Lung (tissue), 12 donors: ENCODE data around the gene BRD4. TPM values are rescaled to one million over a fixed set of nuclear protein-coding genes. Genes with fewer than 3 reads are reported as not detected.

ENCODE experiments used
- ATAC-seq: fragments of 200-7000 bp; cut with Tn5 transposase; one replicate; pipeline ENCODE4 v1.9.1; 2020; ENCODE audit warnings: moderate number of reproducible peaks; ENCODE audit not compliant: insufficient read depth, low FRiP score
- DNase-seq, 3 donors: peaks; one replicate each; pipeline ENCODE4 v3.0.0-alpha.2; 2013 to 2017
- H3K27ac ChIP-seq, 2 donors: one replicate each; pipeline ENCODE4 v1.5.1; 2013; ENCODE audit warnings: mild to moderate bottlenecking in 2 of 2, moderate library complexity in 2 of 2, control low read depth in 1 of 2, inconsistent platforms in 1 of 2, low read depth in 1 of 2, low read length in 1 of 2
- H3K27me3 ChIP-seq, 3 donors: one replicate each; pipeline ENCODE4 v1.5.1; 2013; ENCODE audit warnings: low read length in 2 of 3; ENCODE audit not compliant: control insufficient read depth in 3 of 3, insufficient read depth in 3 of 3
- H3K36me3 ChIP-seq, 4 donors: one replicate each; pipeline ENCODE4 v1.5.1; 2013; ENCODE audit warnings: low read length in 4 of 4, mild to moderate bottlenecking in 1 of 4, moderate library complexity in 1 of 4; ENCODE audit not compliant: control insufficient read depth in 4 of 4, insufficient read depth in 4 of 4
- H3K4me1 ChIP-seq, 5 donors: one replicate each; pipeline ENCODE4 v1.5.1; 2013; ENCODE audit warnings: low read length in 5 of 5, mild to moderate bottlenecking in 2 of 5, moderate library complexity in 1 of 5; ENCODE audit not compliant: control insufficient read depth in 5 of 5, insufficient read depth in 5 of 5
- H3K4me3 ChIP-seq: one replicate; pipeline ENCODE4 v1.5.1; 2013; ENCODE audit warnings: mild to moderate bottlenecking, control low read depth, moderate library complexity
- H3K9ac ChIP-seq, 2 donors: one replicate each; pipeline ENCODE4 v1.5.1; 2013; ENCODE audit warnings: low read length in 2 of 2, control low read depth in 1 of 2; ENCODE audit not compliant: insufficient read depth in 1 of 2
- H3K9me3 ChIP-seq, 4 donors: one replicate each; pipeline ENCODE4 v1.5.1; 2013; ENCODE audit warnings: low read length in 3 of 4, mild to moderate bottlenecking in 1 of 4, moderate library complexity in 1 of 4; ENCODE audit not compliant: control insufficient read depth in 4 of 4, insufficient read depth in 3 of 4
- CTCF ChIP-seq: IDR thresholded peaks from 2 replicates; pipeline ENCODE4 v1.5.1; 2012; ENCODE audit warnings: mild to moderate bottlenecking; ENCODE audit errors: control extremely low read depth, extremely low read depth
- WGBS, 2 donors: extraction: QIAGEN DNeasy Blood & Tissue Kit; methylation state at CpG; one replicate each; pipeline ENCODE4 v1.1.7; 2013; 5-methylcytosine and 5-hydroxymethylcytosine counted together
- polyA plus RNA-seq, 2 donors: library from polyadenylated mRNA; stranded (reverse); fragments of 200-250 nt; gene quantifications; one replicate each; pipeline ENCODE4 v1.2.1, GENCODE V29; 2013
- total RNA-seq, 2 donors: library from RNA; depleted of rRNA in 1 of 2; stranded (reverse); fragments of >200 nt in 1 of 2; gene quantifications; one replicate each; pipeline ENCODE4 v1.2.1, GENCODE V29; 2014 to 2021
- donor health status: control.
- donor health status: control.
- donor health status: Bipolar disorder and iron deficiency.
- donor health status: healthy.
- donor health status: DM: yes; HTN: yes; CAD: no.

Gene BRD4
- total and polyA plus RNA-seq, 4 donors, result 23.2 to 89.0 (median 37.7) TPM

DNA sequence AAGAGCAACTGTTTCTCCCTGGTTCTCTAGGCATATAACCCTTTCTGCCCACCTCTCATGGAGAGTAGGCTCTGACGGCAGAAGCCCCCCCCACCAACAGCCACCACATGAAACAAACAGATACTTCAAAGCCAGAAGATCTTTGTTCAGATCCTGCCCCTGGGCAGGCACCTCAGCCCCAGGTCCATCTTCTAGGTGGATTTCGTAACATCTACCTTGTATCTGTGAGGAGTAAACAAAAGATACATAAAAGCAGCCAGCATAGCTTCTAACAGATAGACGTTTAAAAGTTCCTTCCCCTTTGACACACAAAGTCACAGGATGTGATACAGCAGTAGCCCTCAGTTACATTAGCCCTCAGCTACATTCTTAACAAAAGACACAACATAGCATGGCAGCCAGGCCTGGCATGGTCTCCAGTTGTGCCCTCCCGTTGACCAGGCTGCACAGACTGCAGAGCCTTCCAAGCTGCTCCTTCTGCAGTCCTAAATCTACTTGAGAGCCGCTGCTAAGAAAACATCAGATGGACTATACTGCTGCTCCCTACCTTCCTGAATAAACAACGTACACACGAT, 35.4 kb downstream of the BRD4 start:
- H3K9ac ChIP-seq, result no peak overlapping the region
- no peak overlapping the region for H3K4me3 ChIP-seq
- no peak for TF ChIP-seq CTCF
- DNase-seq (no peak), ATAC-seq (no peak)
- peak overlapping the region in 1 of 2 donors; percentile 76 for H3K27ac ChIP-seq
- 30 to 40% methylated on average over 7 of the region's 7 CpGs for WGBS, 2 donors
- H3K9me3 ChIP-seq, result no peaks in the 10 kb centered on the region
- H3K4me1 ChIP-seq, result peaks cover 41 to 74% (median 54%) of the 10 kb centered on the region in 5 donors
- no peaks in the 10 kb centered on the region for H3K27me3 ChIP-seq
- H3K36me3 ChIP-seq, result peaks cover 0 to 4% (median 0%) of the 10 kb centered on the region in 4 donors

- Histone ChIP-seq H3K36me3 (peaks cover 0 to 4% (median 0%) of the 10 kb centered on the region in 4 donors), H3K4me3 (no peak overlapping the region), H3K4me1 (peaks cover 41 to 77% (median 60%) of the 10 kb centered on the region in 5 donors), H3K9ac (no peak overlapping the region), H3K9me3 (no peaks in the 10 kb centered on the region), H3K27ac (peak overlapping the region; percentile 5 to 53), H3K27me3 (no peaks in the 10 kb centered on the region)
- ATAC-seq (no peak), DNase-seq (no peak)
- TF ChIP-seq CTCF, result no peak
- WGBS, 2 donors, result 73 to 84% methylated on average over 10 of the region's 10 CpGs
These were observed 36.0 kb downstream of the BRD4 start for GRCh38 chr19:15296353-15296752.

GRCh38 chr19:15294561-15294990, 37.8 kb downstream of the BRD4 start:
- Histone ChIP-seq H3K9ac (no peak overlapping the region), H3K27me3 (no peaks in the 10 kb centered on the region), H3K4me3 (no peak overlapping the region), H3K36me3 (peaks cover 0 to 4% (median 0%) of the 10 kb centered on the region in 4 donors), H3K27ac (peak overlapping the region; percentile 31 to 44), H3K4me1 (peaks cover 41 to 81% (median 62%) of the 10 kb centered on the region in 5 donors), H3K9me3 (no peaks in the 10 kb centered on the region)
- TF ChIP-seq CTCF, result no peak
- DNase-seq (peak in 1 of 3 donors; percentile 50), ATAC-seq (no peak)
- 55 to 79% methylated on average over 5 of the region's 5 CpGs for WGBS, 2 donors
